ENCODE results near the gene GALNT13.

GALNT13 gene

GRCh38 chr2:154142480-154142879 is 270.8 kb downstream of the GALNT13 start:
- DNase-seq (ENCODE audit: low spot score): no peak
- TF ChIP-seq CTCF (IDR thresholded peaks at IDR 0.05; ENCODE audit: extremely low read depth, missing control alignments): no peak

GRCh38 chr2:154143105-154143504 is 271.4 kb downstream of the GALNT13 start:
- no peak for TF ChIP-seq CTCF (IDR thresholded peaks at IDR 0.05; ENCODE audit: extremely low read depth, missing control alignments)
- DNase-seq (ENCODE audit: low spot score): no peak

- TF ChIP-seq CTCF (IDR thresholded peaks at IDR 0.05; ENCODE audit: extremely low read depth, missing control alignments): no peak
- no peak for DNase-seq (ENCODE audit: low spot score)
These were observed 286.4 kb downstream of the GALNT13 start for GRCh38 chr2:154158101-154158500.

- no peak for TF ChIP-seq CTCF (IDR thresholded peaks at IDR 0.05; ENCODE audit: extremely low read depth, missing control alignments)
- no peak for DNase-seq (ENCODE audit: low spot score)
These were observed 289.6 kb downstream of the GALNT13 start for GRCh38 chr2:154161286-154161685.

- no peak for TF ChIP-seq CTCF (IDR thresholded peaks at IDR 0.05; ENCODE audit: extremely low read depth, missing control alignments)
- DNase-seq (ENCODE audit: low spot score): no peak
These were observed 298.7 kb downstream of the GALNT13 start for GRCh38 chr2:154170400-154170799.

- DNase-seq (ENCODE audit: low spot score): no peak
- TF ChIP-seq CTCF (IDR thresholded peaks at IDR 0.05; ENCODE audit: extremely low read depth, missing control alignments): no peak
These were observed 301.4 kb downstream of the GALNT13 start for GRCh38 chr2:154173164-154173563.

GRCh38 chr2:154173919-154174318 is 302.2 kb downstream of the GALNT13 start:
- no peak for TF ChIP-seq CTCF (IDR thresholded peaks at IDR 0.05; ENCODE audit: extremely low read depth, missing control alignments)
- no peak for DNase-seq (ENCODE audit: low spot score)
